Activated T-cell treated with anti-CD3 and anti-CD28 coated beads, Interleukin-2, amount 50 U/mL, for 72 hours (primary cell): ENCODE results near the gene CRADD. TPM values are rescaled to one million over a fixed set of nuclear protein-coding genes. Genes with fewer than 3 reads are reported as not detected.
A peak's percentile ranks its signal among the peaks of the same experiment; 100 is the strongest.

ENCODE experiments used
- ATAC-seq, 2 donors: fragments of 150-1000 bp; cut with Tn5 transposase; replicated peaks in 1 of 2; 2 replicates each; pipeline ENCODE4 v1.10.0; 2021; ENCODE audit warnings: moderate library complexity in 2 of 2, mild to moderate bottlenecking in 1 of 2
- DNase-seq, 2 donors: peaks; one replicate each; pipeline ENCODE4 v3.0.0; 2021 to 2022; ENCODE audit warnings: mixed read lengths in 1 of 2
- H3K27ac Mint-ChIP-seq: one replicate; pipeline ENCODE4 v1.8.0; 2022; ENCODE audit warnings: mild to moderate bottlenecking, moderate library complexity, mixed read lengths
- H3K27me3 Mint-ChIP-seq: one replicate; pipeline ENCODE4 v1.8.0; 2022; ENCODE audit warnings: low read depth, mixed read lengths
- H3K36me3 Mint-ChIP-seq, 2 donors: one replicate each; pipeline ENCODE4 v1.8.0; 2022; ENCODE audit warnings: mixed read lengths in 2 of 2, mild to moderate bottlenecking in 1 of 2; ENCODE audit not compliant: insufficient read depth in 2 of 2
- H3K4me1 Mint-ChIP-seq: one replicate; pipeline ENCODE4 v1.8.0; 2022; ENCODE audit warnings: low read depth, mixed read lengths
- H3K4me3 Mint-ChIP-seq, 2 donors: one replicate each; pipeline ENCODE4 v1.8.0; 2022; ENCODE audit warnings: mild to moderate bottlenecking in 2 of 2, mixed read lengths in 2 of 2, moderate library complexity in 2 of 2
- H3K9me3 Mint-ChIP-seq, 2 donors: one replicate each; pipeline ENCODE4 v1.8.0; 2022; ENCODE audit warnings: mixed read lengths in 2 of 2
- total RNA-seq, 2 donors: library from RNA; stranded (reverse); gene quantifications; one replicate each; pipeline ENCODE4 v1.2.3, GENCODE V29; 2022

CRADD gene
- total RNA-seq, 2 donors from 2014 or later, result 8.6 to 9.1 TPM

GRCh38 chr12:93736640-93737178, 59.5 kb downstream of the CRADD start:
- Mint-ChIP-seq H3K27ac (no peak overlapping the region), H3K4me3 (no peak overlapping the region), H3K4me1 (peaks cover 21% of the 10 kb centered on the region), H3K36me3 (no peaks in the 10 kb centered on the region), H3K27me3 (no peaks in the 10 kb centered on the region), H3K9me3 (no peaks in the 10 kb centered on the region)
- peak in 1 of 2 donors; percentile 51 for ATAC-seq
- no peak for DNase-seq

GRCh38 chr12:93737457-93738198, 60.5 kb downstream of the CRADD start:
- H3K36me3 Mint-ChIP-seq, result no peaks in the 10 kb centered on the region

GRCh38 chr12:93738199-93739058, 61.3 kb downstream of the CRADD start:
- Mint-ChIP-seq H3K4me1 (peaks cover 35% of the 10 kb centered on the region), H3K4me3 (peak overlapping the region; percentile 27 to 69), H3K27ac (peak overlapping the region; percentile 47), H3K36me3 (no peaks in the 10 kb centered on the region), H3K9me3 (no peaks in the 10 kb centered on the region), H3K27me3 (no peaks in the 10 kb centered on the region)
- ATAC-seq, result no peak
- DNase-seq, result no peak

More at GRCh38 chr12:93737457-93738198, 60.5 kb downstream of the CRADD start:
- H3K27ac Mint-ChIP-seq, result no peak overlapping the region
- peaks cover 27% of the 10 kb centered on the region for H3K4me1 Mint-ChIP-seq
- H3K27me3 Mint-ChIP-seq, result no peaks in the 10 kb centered on the region
- no peaks in the 10 kb centered on the region for H3K9me3 Mint-ChIP-seq
- no peak for DNase-seq
- no peak overlapping the region for H3K4me3 Mint-ChIP-seq
- ATAC-seq, result no peak

- Mint-ChIP-seq H3K27me3 (no peaks in the 10 kb centered on the region), H3K9me3 (no peaks in the 10 kb centered on the region), H3K4me3 (peak overlapping the region; percentile 81 to 99), H3K4me1 (peaks cover 45% of the 10 kb centered on the region), H3K36me3 (no peaks in the 10 kb centered on the region), H3K27ac (peak overlapping the region; percentile 98)
- ATAC-seq, result no peak
- no peak for DNase-seq
These were observed 63.6 kb downstream of the CRADD start for GRCh38 chr12:93740751-93741150.

- no peaks in the 10 kb centered on the region for H3K27me3 Mint-ChIP-seq
- no peaks in the 10 kb centered on the region for H3K9me3 Mint-ChIP-seq
- peak overlapping the region; percentile 98 for H3K27ac Mint-ChIP-seq
- peak; percentile 4 to 17 for DNase-seq
- peak overlapping the region; percentile 81 to 99 for H3K4me3 Mint-ChIP-seq
- no peaks in the 10 kb centered on the region for H3K36me3 Mint-ChIP-seq
- ATAC-seq, result peak; percentile 51 to 54
- H3K4me1 Mint-ChIP-seq, result peaks cover 48% of the 10 kb centered on the region
These were observed 64.5 kb downstream of the CRADD start for GRCh38 chr12:93741659-93742109.

GRCh38 chr12:93742110-93742934, 65.1 kb downstream of the CRADD start:
- DNase-seq, result peak; percentile 65 to 72
- peak overlapping the region; percentile 81 to 99 for H3K4me3 Mint-ChIP-seq
- no peaks in the 10 kb centered on the region for H3K9me3 Mint-ChIP-seq
- no peaks in the 10 kb centered on the region for H3K27me3 Mint-ChIP-seq
- peak overlapping the region; percentile 98 for H3K27ac Mint-ChIP-seq
- H3K4me1 Mint-ChIP-seq, result peaks cover 48% of the 10 kb centered on the region
- peak; percentile 99 for ATAC-seq
- no peaks in the 10 kb centered on the region for H3K36me3 Mint-ChIP-seq

- DNase-seq (no peak), ATAC-seq (no peak)
- no peaks in the 10 kb centered on the region for H3K27me3 Mint-ChIP-seq
- H3K27ac Mint-ChIP-seq, result peak overlapping the region; percentile 61
- H3K36me3 Mint-ChIP-seq, result no peaks in the 10 kb centered on the region
- no peaks in the 10 kb centered on the region for H3K9me3 Mint-ChIP-seq
- H3K4me3 Mint-ChIP-seq, result peak overlapping the region; percentile 81 to 99
- H3K4me1 Mint-ChIP-seq, result peaks cover 41% of the 10 kb centered on the region
These were observed 66.2 kb downstream of the CRADD start for GRCh38 chr12:93743229-93743998.

GRCh38 chr12:93743999-93744689, 67.0 kb downstream of the CRADD start:
- Mint-ChIP-seq H3K27ac (no peak overlapping the region), H3K4me3 (no peak overlapping the region), H3K4me1 (peaks cover 37% of the 10 kb centered on the region), H3K9me3 (no peaks in the 10 kb centered on the region), H3K27me3 (no peaks in the 10 kb centered on the region), H3K36me3 (no peaks in the 10 kb centered on the region)
- ATAC-seq (no peak), DNase-seq (no peak)

- H3K9me3 Mint-ChIP-seq, result no peaks in the 10 kb centered on the region
- no peaks in the 10 kb centered on the region for H3K36me3 Mint-ChIP-seq
- H3K4me1 Mint-ChIP-seq, result peaks cover 44% of the 10 kb centered on the region
- no peak overlapping the region for H3K4me3 Mint-ChIP-seq
- H3K27me3 Mint-ChIP-seq, result no peaks in the 10 kb centered on the region
- no peak overlapping the region for H3K27ac Mint-ChIP-seq
- no peak for ATAC-seq
- DNase-seq, result no peak
These were observed 68.1 kb downstream of the CRADD start for GRCh38 chr12:93745286-93745685.

GRCh38 chr12:93746572-93747168, 69.5 kb downstream of the CRADD start:
- H3K9me3 Mint-ChIP-seq, result no peaks in the 10 kb centered on the region
- no peak for DNase-seq
- H3K27me3 Mint-ChIP-seq, result no peaks in the 10 kb centered on the region
- no peak overlapping the region for H3K27ac Mint-ChIP-seq
- no peak overlapping the region for H3K4me3 Mint-ChIP-seq
- ATAC-seq, result no peak
- no peaks in the 10 kb centered on the region for H3K36me3 Mint-ChIP-seq
- peaks cover 35% of the 10 kb centered on the region for H3K4me1 Mint-ChIP-seq

- Mint-ChIP-seq H3K27me3 (no peaks in the 10 kb centered on the region), H3K4me3 (no peak overlapping the region), H3K9me3 (peaks cover 5 to 9% of the 10 kb centered on the region in 2 donors), H3K27ac (no peak overlapping the region), H3K4me1 (peaks cover 19% of the 10 kb centered on the region), H3K36me3 (peaks cover 7 to 17% of the 10 kb centered on the region in 2 donors)
- DNase-seq (no peak), ATAC-seq (peak in 1 of 2 donors; percentile 58)
These were observed 71.7 kb downstream of the CRADD start for GRCh38 chr12:93748672-93749383.
